Non-pigmented ciliary epithelial cell (primary cell): ENCODE measurements around the gene NTN5.

ENCODE experiments used
- DNase-seq: peaks from one replicate; pipeline ENCODE4 v3.0.0-alpha.2; 2010; ENCODE audit warnings: low read depth

NTN5 gene

GRCh38 chr19:48629599-48630295 lies 43.1 kb downstream of the NTN5 start:
- no peak for DNase-seq

GRCh38 chr19:48629297-48629598 lies 43.6 kb downstream of the NTN5 start:
- no peak for DNase-seq

- no peak for DNase-seq
These were observed 44.1 kb downstream of the NTN5 start for GRCh38 chr19:48628486-48629296.

GRCh38 chr19:48627865-48628314 lies 44.9 kb downstream of the NTN5 start:
- no peak for DNase-seq

- DNase-seq, result no peak
These were observed 45.5 kb downstream of the NTN5 start for GRCh38 chr19:48627201-48627864.

DNA sequence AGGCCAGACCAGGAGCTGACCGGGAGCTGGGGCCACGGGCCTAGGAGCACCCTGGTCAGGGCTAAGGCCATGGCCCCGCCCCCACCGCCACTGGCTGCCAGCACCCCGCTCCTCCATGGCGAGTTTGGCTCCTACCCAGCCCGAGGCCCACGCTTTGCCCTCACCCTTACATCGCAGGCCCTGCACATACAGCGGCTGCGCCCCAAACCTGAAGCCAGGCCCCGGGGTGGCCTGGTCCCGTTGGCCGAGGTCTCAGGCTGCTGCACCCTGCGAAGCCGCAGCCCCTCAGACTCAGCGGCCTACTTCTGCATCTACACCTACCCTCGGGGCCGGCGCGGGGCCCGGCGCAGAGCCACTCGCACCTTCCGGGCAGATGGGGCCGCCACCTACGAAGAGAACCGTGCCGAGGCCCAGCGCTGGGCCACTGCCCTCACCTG lies 46.9 kb downstream of the NTN5 start:
- DNase-seq, result no peak

GRCh38 chr19:48624791-48625723 lies 47.8 kb downstream of the NTN5 start:
- no peak for DNase-seq

DNA sequence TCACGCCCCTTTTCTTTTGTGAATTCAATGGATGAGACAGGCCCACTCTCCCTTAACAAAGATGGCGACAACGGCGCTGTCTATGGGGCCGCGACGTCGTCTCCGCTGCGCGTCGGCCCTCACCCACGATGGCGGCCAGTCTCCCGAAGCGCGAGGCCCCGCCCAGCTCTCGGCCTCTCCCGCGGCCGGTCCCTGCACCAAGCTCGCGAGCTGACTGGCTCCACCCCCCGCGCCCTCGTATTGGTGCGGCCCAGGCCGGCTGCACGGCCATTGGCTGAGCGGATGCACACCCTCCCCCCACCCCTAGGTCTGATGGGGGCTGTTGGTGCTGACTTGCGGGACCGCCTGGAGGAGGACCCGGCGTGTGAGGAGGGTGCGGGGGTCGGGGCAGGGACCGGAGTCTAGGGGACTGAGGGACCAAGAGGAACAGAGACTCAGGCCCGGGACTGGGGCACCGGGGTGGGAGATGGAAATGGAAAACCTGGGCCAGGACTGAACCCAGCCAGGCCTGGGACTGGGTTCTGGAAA lies 48.7 kb downstream of the NTN5 start:
- DNase-seq, result peak; percentile 76

DNA sequence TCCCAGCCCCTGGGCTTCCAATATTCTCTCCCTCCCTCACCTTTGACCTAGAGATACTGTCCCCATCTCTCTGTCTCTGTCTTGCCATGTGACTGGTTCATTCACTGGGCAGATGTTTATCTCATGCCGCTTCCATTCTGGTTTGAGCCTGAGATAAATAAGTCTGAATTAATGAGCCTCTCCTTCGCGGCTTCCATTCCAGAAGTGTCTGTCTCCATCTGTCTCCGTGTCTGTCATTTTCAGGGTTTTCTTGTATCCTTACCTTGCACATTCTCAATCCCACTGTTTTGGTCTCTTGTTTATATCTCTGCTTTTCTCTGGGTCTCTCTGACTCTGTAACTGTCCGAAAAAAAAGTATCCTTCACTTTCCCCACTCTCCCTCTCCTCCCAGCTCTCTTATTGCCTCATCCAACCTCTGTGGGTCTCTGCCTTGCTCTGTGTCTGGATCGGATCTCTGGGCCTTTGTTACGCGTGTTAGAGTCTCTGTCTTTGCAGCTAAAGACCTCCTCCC lies 49.2 kb downstream of the NTN5 start:
- no peak for DNase-seq

GRCh38 chr19:48619692-48620585 lies 52.9 kb downstream of the NTN5 start:
- no peak for DNase-seq

DNA sequence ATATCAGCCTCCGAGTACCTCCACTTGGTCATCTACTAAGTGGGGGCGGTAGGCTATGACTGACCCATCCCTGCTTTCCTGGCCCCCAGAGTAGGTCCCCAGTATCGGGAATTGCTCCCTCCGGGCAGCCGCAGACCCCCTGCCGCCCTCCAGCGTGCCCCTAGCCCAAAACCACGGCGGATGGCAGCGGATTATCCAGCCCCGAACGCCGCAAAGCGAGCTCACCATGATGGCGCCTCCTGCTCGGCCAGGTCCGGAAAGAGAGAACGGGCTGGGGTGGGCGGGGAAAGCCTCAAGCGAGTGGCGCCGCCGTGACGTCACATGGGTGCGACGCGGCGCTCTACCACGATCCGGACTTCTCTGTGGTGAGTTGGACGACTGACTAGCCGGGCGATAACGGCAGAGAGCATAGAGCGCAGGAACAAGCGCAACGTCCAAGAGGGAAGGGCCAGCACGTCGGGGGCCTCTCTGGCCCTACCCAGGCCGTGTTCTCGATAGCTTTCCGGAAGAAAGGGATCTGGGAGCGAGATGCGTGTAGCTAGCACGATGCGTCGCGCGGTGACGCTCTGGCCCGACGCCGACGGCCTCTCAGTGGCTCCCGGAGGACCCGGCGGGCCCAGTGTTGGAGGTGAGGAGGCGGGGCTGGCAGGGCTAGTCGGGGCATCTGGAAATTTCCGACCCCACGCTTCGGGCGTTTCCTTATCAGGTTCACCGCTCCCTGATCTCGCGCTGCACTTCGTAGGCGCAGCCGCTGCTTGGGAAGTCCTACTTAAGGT lies 53.7 kb downstream of the NTN5 start, which contains the start of the genes RPL18 and SPHK2:
Gene RPL18 (minus strand): TSS at position 263 of the 776 bp plus-strand sequence. CDS start 35 bp downstream, at position 228.
Gene SPHK2 (plus strand): TSS at position 591 of the 776 bp plus-strand sequence. CDS start 1,009 bp downstream, outside the sequence.
- peak; percentile 99 for DNase-seq

DNA sequence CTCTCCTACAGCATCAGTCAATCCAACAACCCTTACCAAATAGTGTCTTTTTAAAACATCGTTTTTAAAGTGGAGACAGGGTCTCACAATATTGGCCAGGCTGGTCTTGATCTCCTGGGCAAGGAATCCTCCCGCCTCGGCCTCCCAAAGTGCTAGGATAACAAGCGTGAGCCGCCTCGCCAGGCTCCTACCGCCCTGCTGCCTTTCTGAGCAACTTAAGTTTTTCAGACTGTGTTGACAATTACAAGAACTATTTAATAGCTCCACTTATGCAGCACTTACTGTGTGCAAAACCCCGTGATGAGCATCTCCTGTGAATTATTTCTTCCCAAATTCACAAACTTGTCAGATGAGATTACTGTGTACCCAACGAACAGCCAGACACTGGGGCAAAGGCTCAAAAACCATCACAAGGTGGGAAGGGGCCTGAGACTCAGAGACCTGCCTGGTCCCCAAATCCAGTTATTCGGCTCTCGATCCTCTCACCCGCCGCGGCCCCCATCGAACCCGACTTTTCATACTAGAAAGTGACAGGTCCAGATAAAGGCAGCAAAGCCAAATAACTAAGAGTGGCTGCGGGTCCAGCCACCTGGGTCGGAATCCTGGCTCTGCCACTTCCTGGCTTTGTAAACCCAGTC lies 54.4 kb downstream of the NTN5 start:
- DNase-seq, result no peak

- DNase-seq, result no peak
These were observed 55.5 kb downstream of the NTN5 start for GRCh38 chr19:48617146-48617937.

DNA sequence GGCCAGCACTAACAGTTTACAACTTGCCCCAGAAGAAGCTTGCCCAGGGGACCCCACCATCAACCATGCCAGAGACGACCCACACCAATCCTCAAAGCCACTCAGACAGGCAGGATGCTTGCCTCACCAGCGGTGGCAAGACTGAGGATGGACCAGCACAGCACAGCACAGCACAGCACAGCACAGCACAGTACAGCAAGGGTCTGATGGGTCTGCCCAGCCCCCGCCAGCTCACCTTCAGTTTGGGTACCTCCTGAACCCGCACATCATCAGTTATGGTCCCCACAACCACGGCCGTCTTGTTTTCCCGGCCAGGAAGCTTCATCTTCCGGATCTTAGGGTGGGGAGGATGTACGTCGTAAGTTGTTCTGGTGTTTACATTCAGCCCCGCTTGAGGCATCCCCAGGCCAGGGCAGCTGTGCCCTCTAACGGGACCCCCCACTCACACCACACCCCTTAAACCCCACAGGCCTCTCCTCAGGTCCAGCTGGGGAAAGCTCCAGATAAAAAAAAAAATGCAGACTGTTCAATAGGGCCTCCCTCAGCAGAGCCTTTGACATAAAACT lies 56.2 kb downstream of the NTN5 start:
- DNase-seq, result no peak

GRCh38 chr19:48616041-48616436 lies 56.8 kb downstream of the NTN5 start:
- no peak for DNase-seq

DNA sequence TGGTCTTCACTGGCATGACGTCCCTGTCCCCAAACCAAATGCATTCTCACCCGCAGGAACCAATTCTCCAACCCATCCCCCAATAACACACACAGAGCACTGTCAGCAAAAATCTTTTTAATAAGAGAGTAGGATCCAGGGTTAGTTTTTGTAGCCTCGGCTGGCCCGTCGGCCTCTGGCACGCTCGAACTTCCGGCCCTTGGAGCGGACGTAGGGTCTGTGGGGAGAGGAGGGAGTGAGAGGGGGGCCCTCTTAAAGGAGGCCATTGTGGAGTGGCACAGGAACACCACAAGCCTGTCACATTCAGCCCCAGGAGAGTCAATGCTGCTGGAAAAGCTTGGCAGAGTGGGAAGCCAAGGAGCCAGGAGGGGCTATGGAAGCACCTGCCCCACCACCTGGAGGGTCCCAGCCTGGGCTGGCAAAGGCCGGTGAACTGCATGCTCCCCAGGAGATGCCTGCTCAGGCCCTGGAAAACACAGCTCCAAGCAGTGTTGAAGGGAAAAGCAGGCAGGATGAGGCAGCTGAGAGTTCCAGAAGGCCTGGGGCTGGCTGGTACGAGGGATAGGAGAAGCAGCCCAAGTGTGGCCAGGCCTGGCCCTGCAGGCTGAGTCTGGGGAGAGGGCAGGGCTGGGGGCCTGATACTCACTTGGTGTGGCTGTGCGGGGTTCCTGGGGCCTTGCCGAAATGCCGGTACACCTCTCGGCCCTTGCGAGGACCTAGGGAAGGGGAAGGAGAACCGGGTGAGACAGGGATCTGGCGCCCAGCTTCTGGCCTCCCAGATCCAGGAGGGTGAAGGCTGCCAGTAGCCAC lies 57.4 kb downstream of the NTN5 start:
- no peak for DNase-seq
